LNCAP (cell line): ENCODE measurements around the gene CALN1.

ENCODE experiments used
- CTCF ChIP-seq: fragments of 450-650 bp; IDR thresholded peaks from 2 replicates; pipeline ENCODE4 v1.5.1; 2017; ENCODE audit warnings: mild to moderate bottlenecking

CALN1 gene

GRCh38 chr7:71995111-71995510 lies 417.0 kb downstream of the CALN1 start:
- TF ChIP-seq CTCF = no peak

GRCh38 chr7:71991586-71991985 lies 420.6 kb downstream of the CALN1 start:
- no peak for TF ChIP-seq CTCF

- TF ChIP-seq CTCF = no peak
Measured at GRCh38 chr7:71990138-71990462, 422.0 kb downstream of the CALN1 start.

GRCh38 chr7:71988201-71988600 lies 423.9 kb downstream of the CALN1 start:
- no peak for TF ChIP-seq CTCF

GRCh38 chr7:71987200-71987767 lies 424.9 kb downstream of the CALN1 start:
- no peak for TF ChIP-seq CTCF

GRCh38 chr7:71984348-71984747 lies 427.8 kb downstream of the CALN1 start:
- no peak for TF ChIP-seq CTCF

- no peak for TF ChIP-seq CTCF
Measured at GRCh38 chr7:71982851-71983250, 429.3 kb downstream of the CALN1 start.

GRCh38 chr7:71976645-71977044 lies 435.5 kb downstream of the CALN1 start:
- no peak for TF ChIP-seq CTCF
